ENCODE measurements around the gene RNF39. TPM values are rescaled to one million over a fixed set of nuclear protein-coding genes. Genes with fewer than 3 reads are reported as not detected.
A peak's percentile ranks its signal among the peaks of the same experiment; 100 is the strongest.

RNF39 gene
- total and polyA plus RNA-seq, 2 of the 13 experiments (the other 11 are each of a cell fraction or from before 2014, with no cell fraction given), result 0.13 to 1.8 TPM

GRCh38 chr6:30066577-30067459, 8.8 kb downstream of the RNF39 start, which contains the start of gene PPP1R11 (continued):
- no peak; the same call in 1 of the 2 replicates for TF ChIP-seq WIZ (CRISPR knock-in tag; IDR thresholded peaks at IDR 0.05)
- peak; percentile 48; the same call in 1 of the 2 replicates for TF ChIP-seq ZNF777 (CRISPR knock-in tag; IDR thresholded peaks at IDR 0.05)
- peak; percentile 74; the same call in 1 of the 2 replicates for TF ChIP-seq HIC2 (CRISPR knock-in tag; IDR thresholded peaks at IDR 0.05; ENCODE audit: low read depth)
- no peak for TF ChIP-seq ZNF703 (CRISPR knock-in tag; IDR thresholded peaks at IDR 0.05; ENCODE audit: borderline replicate concordance)
- TF ChIP-seq CAMTA2 (CRISPR knock-in tag; IDR thresholded peaks at IDR 0.05; ENCODE audit: borderline replicate concordance), result no peak
- peak; percentile 22; the same call in 1 of the 2 replicates for TF ChIP-seq ZNF317 (CRISPR knock-in tag; IDR thresholded peaks at IDR 0.05)
- peak; percentile 85 for TF ChIP-seq TBX3 (IDR thresholded peaks at IDR 0.05; ENCODE audit: borderline replicate concordance)
- no peak for TF ChIP-seq NR1H2 (CRISPR knock-in tag; IDR thresholded peaks at IDR 0.05; ENCODE audit: borderline replicate concordance, low read depth)
- no peak for TF ChIP-seq KAT7 (CRISPR knock-in tag; IDR thresholded peaks at IDR 0.05; ENCODE audit: borderline replicate concordance)
- TF ChIP-seq, protein P1, sequence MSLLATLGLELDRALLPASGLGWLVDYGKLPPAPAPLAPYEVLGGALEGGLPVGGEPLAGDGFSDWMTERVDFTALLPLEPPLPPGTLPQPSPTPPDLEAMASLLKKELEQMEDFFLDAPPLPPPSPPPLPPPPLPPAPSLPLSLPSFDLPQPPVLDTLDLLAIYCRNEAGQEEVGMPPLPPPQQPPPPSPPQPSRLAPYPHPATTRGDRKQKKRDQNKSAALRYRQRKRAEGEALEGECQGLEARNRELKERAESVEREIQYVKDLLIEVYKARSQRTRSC (CRISPR knock-in tag; IDR thresholded peaks at IDR 0.05; ENCODE audit: low read depth), result no peak
- no peak for TF ChIP-seq ZFP36L2 (CRISPR knock-in tag; IDR thresholded peaks at IDR 0.05)
- TF ChIP-seq PCBP1 (IDR thresholded peaks at IDR 0.05; ENCODE audit: borderline replicate concordance, low read depth, low read length), result peak; percentile 97
- no peak for TF ChIP-seq ZNF101 (CRISPR knock-in tag; IDR thresholded peaks at IDR 0.05; ENCODE audit: borderline replicate concordance, low read depth)
- TF ChIP-seq FOXM1 (CRISPR knock-in tag; IDR thresholded peaks at IDR 0.05), result no peak
- no peak for TF ChIP-seq ZFP62 (CRISPR knock-in tag; IDR thresholded peaks at IDR 0.05)
- TF ChIP-seq ZKSCAN5 (CRISPR knock-in tag; IDR thresholded peaks at IDR 0.05), result no peak
- TF ChIP-seq ZNF383 (CRISPR knock-in tag; IDR thresholded peaks at IDR 0.05; ENCODE audit: borderline replicate concordance), result 0 out of 2 replicates have a peak, but pooled peaks have one; percentile 46
- peak; percentile 85; the same call in 1 of the 2 replicates for TF ChIP-seq NFATC3 (CRISPR knock-in tag; IDR thresholded peaks at IDR 0.05)
- no peak for TF ChIP-seq GRHL1 (CRISPR knock-in tag; conservative IDR thresholded peaks at IDR 0.05)
- peak; percentile 90; the same call in 1 of the 2 replicates for TF ChIP-seq ZNF547 (CRISPR knock-in tag; IDR thresholded peaks at IDR 0.05)
- 0 out of 2 replicates have a peak, but pooled peaks have one; percentile 73 for TF ChIP-seq ZFP41 (CRISPR knock-in tag; IDR thresholded peaks at IDR 0.05; ENCODE audit: borderline replicate concordance)
- TF ChIP-seq TBP (CRISPR knock-in tag; IDR thresholded peaks at IDR 0.05), result no peak
- TF ChIP-seq GATA4 (IDR thresholded peaks at IDR 0.05; ENCODE audit: borderline replicate concordance, low read depth), result peak; percentile 80; the same call in 1 of the 2 replicates

Data from HepG2 (cell line).